B cell (primary cell): ENCODE data around the gene FAM217B.

Experiments
- CTCF ChIP-seq: fragments of 200-600 bp; IDR thresholded peaks from one replicate; pipeline ENCODE4 v1.8.0; 2022; ENCODE audit warnings: antibody characterized with exemption, mild to moderate bottlenecking
- EZH2 ChIP-seq: IDR thresholded peaks from 2 replicates; pipeline ENCODE4 v1.6.1; 2012; ENCODE audit warnings: borderline replicate concordance, low read depth, mild to moderate bottlenecking, moderate library complexity, low read length; ENCODE audit not compliant: insufficient read depth, poor library complexity, severe bottlenecking

GRCh38 chr20:59895908-59896307, 44.3 kb upstream of the FAM217B start:
- TF ChIP-seq CTCF = no peak
- no peak for TF ChIP-seq EZH2
